ENCODE data around the gene OGFR.

- TF ChIP-seq CTCF (IDR thresholded peaks at IDR 0.05) (no peak), EZH2 (IDR thresholded peaks at IDR 0.05; ENCODE audit: borderline replicate concordance, insufficient read depth, low read depth, low read length, poor library complexity, severe bottlenecking) (no peak)
Observed at GRCh38 chr20:62779417-62779685, 25.3 kb upstream of the OGFR start.

Data from B cell (primary cell).